ENCODE data around the gene MTMR12. TPM values are rescaled to one million over a fixed set of nuclear protein-coding genes. Genes with fewer than 3 reads are reported as not detected.

Gene MTMR12
- total and polyA plus RNA-seq, 2 donors from 2014 or later: 9.3 to 52.8 TPM

DNA sequence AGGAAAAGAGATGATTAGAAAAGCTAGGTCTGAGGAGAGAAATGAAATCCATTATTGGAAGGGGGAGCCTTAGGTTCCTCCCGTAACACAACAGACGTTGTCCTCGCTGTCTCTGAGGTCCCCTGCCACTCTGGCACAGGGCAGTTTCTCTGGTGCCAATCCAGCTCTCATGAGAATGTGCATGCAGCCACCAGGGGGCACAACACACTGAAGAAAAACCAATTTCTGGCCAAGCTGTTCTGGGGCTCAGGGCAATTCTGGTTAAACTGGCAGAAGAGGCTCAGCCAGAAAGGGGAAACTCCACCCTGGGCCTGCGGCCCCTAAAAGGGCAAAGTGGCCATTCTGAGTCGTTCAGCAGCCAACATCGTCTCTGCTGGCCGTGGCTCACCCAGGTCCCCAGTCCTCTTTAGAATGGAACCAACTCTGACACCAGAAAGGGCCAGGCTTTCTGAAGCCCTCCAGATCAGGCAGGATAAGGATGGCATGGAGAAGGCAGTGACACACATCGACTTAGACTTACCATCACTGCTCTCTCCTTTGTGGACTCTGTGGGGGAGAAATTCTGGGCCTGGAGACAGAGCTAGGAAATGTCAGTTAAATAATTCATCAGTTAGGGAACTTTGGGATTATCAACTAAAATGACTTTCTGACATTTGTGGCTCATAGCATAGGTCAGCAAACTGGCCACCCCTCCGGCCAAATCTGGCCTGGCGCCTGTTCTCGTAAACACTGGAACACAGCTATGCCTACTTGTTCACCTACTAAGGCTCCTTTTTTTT is 80.1 kb downstream of the MTMR12 start:
- peak in 4 of 5 donors; percentile 61 to 82 (median 74) for DNase-seq
- no peak for FAIRE-seq
- H3K4me1 ChIP-seq (ENCODE audit: control insufficient read depth in 2 of 3, insufficient read depth in 2 of 3, low read depth in 1 of 3, low read length in 3 of 3): peaks cover 0 to 22% (median 22%) of the 10 kb centered on the region in 3 donors
- no peaks in the 10 kb centered on the region for H3K27me3 ChIP-seq (ENCODE audit: control insufficient read depth, insufficient read depth, low read length)
- no peak overlapping the region for H3K4me3 ChIP-seq (ENCODE audit: low read length in 3 of 3)
- H3K27ac ChIP-seq (ENCODE audit: low read depth in 2 of 2, low read length in 2 of 2): peak overlapping the region; percentile 18 to 88
- H3K9me3 ChIP-seq (ENCODE audit: control insufficient read depth in 2 of 3, insufficient read depth in 1 of 3, low read length in 3 of 3): no peaks in the 10 kb centered on the region
- intact Hi-C loops (cut with DNase I): loop anchor here (10.0 kb wide), 1 partner anchor 92 kb away; no protein-coding TSS in a partner anchor
- peaks cover 3 to 18% (median 10%) of the 10 kb centered on the region in 3 donors for H3K36me3 ChIP-seq (ENCODE audit: control insufficient read depth in 2 of 3, insufficient read depth in 3 of 3, low read length in 3 of 3)
- TF ChIP-seq, protein P1, sequence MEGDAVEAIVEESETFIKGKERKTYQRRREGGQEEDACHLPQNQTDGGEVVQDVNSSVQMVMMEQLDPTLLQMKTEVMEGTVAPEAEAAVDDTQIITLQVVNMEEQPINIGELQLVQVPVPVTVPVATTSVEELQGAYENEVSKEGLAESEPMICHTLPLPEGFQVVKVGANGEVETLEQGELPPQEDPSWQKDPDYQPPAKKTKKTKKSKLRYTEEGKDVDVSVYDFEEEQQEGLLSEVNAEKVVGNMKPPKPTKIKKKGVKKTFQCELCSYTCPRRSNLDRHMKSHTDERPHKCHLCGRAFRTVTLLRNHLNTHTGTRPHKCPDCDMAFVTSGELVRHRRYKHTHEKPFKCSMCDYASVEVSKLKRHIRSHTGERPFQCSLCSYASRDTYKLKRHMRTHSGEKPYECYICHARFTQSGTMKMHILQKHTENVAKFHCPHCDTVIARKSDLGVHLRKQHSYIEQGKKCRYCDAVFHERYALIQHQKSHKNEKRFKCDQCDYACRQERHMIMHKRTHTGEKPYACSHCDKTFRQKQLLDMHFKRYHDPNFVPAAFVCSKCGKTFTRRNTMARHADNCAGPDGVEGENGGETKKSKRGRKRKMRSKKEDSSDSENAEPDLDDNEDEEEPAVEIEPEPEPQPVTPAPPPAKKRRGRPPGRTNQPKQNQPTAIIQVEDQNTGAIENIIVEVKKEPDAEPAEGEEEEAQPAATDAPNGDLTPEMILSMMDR (IDR thresholded peaks at IDR 0.05; ENCODE audit: borderline replicate concordance, extremely low read depth, insufficient read depth): peak; percentile 93
- peak overlapping the region in 1 of 3 donors; percentile 24 for H3K9ac ChIP-seq (ENCODE audit: low read length in 3 of 3)

- Histone ChIP-seq H3K9ac (ENCODE audit: low read length in 3 of 3) (no peak overlapping the region), H3K36me3 (ENCODE audit: control insufficient read depth in 2 of 3, insufficient read depth in 3 of 3, low read length in 3 of 3) (peaks cover 1 to 16% (median 7%) of the 10 kb centered on the region in 3 donors)
Observed at GRCh38 chr5:32231929-32232328, 80.8 kb downstream of the MTMR12 start.

GRCh38 chr5:32231241-32231640 is 81.5 kb downstream of the MTMR12 start:
- DNase-seq (no peak), FAIRE-seq (no peak)
- no peak overlapping the region for H3K27ac ChIP-seq (ENCODE audit: low read depth in 2 of 2, low read length in 2 of 2)
- no peak overlapping the region for H3K4me3 ChIP-seq (ENCODE audit: low read length in 3 of 3)
- intact Hi-C loops (cut with DNase I): loop anchor here (10.0 kb wide), 1 partner anchor 94 kb away; no protein-coding TSS in a partner anchor
- no peaks in the 10 kb centered on the region for H3K9me3 ChIP-seq (ENCODE audit: control insufficient read depth in 2 of 3, insufficient read depth in 1 of 3, low read length in 3 of 3)
- no peak overlapping the region for H3K9ac ChIP-seq (ENCODE audit: low read length in 3 of 3)
- TF ChIP-seq, protein P1 (IDR thresholded peaks at IDR 0.05; ENCODE audit: borderline replicate concordance, extremely low read depth, insufficient read depth): no peak
- H3K4me1 ChIP-seq (ENCODE audit: control insufficient read depth in 2 of 3, insufficient read depth in 2 of 3, low read depth in 1 of 3, low read length in 3 of 3): peaks cover 0 to 22% (median 22%) of the 10 kb centered on the region in 3 donors
- H3K27me3 ChIP-seq (ENCODE audit: control insufficient read depth, insufficient read depth, low read length): no peaks in the 10 kb centered on the region
- peaks cover 0 to 14% (median 7%) of the 10 kb centered on the region in 3 donors for H3K36me3 ChIP-seq (ENCODE audit: control insufficient read depth in 2 of 3, insufficient read depth in 3 of 3, low read length in 3 of 3)

More at GRCh38 chr5:32231929-32232328, 80.8 kb downstream of the MTMR12 start:
- Histone ChIP-seq H3K4me1 (ENCODE audit: control insufficient read depth in 2 of 3, insufficient read depth in 2 of 3, low read depth in 1 of 3, low read length in 3 of 3) (peaks cover 0 to 22% (median 22%) of the 10 kb centered on the region in 3 donors), H3K27ac (ENCODE audit: low read depth in 2 of 2, low read length in 2 of 2) (peak overlapping the region in 1 of 2 donors; percentile 18), H3K27me3 (ENCODE audit: control insufficient read depth, insufficient read depth, low read length) (no peaks in the 10 kb centered on the region), H3K4me3 (ENCODE audit: low read length in 3 of 3) (no peak overlapping the region), H3K9me3 (ENCODE audit: control insufficient read depth in 2 of 3, insufficient read depth in 1 of 3, low read length in 3 of 3) (no peaks in the 10 kb centered on the region)
- no peak for FAIRE-seq
- DNase-seq: peak in 1 of 5 donors; percentile 27
- TF ChIP-seq, protein P1 (IDR thresholded peaks at IDR 0.05; ENCODE audit: borderline replicate concordance, extremely low read depth, insufficient read depth): no peak
- intact Hi-C loops (cut with DNase I): loop anchor here (10.0 kb wide), 1 partner anchor 93 kb away; no protein-coding TSS in a partner anchor

All from kidney (tissue), 14 donors.